Gastrocnemius medialis (tissue), 4 donors: ENCODE data around the gene LRRC3. TPM values are rescaled to one million over a fixed set of nuclear protein-coding genes. Genes with fewer than 3 reads are reported as not detected.

Experiments
- ATAC-seq, 2 donors: fragments of 150-250 bp; one replicate each; pipeline ENCODE4 v1.9.1; 2016
- DNase-seq, 2 donors: peaks; one replicate each; pipeline ENCODE4 v3.0.0-alpha.2; 2019
- H3K27ac ChIP-seq, 4 donors: fragments of 200-600 bp; sonication (generic); 1 replicate in 1 of 4; 2 replicates in 3 of 4; pipeline ENCODE4 v1.5.1; 2016 to 2018; ENCODE audit warnings: mild to moderate bottlenecking in 2 of 4, moderate library complexity in 1 of 4
- H3K27me3 ChIP-seq, 3 donors: fragments of 200-600 bp; sonication (generic) in 2 of 3; 1 replicate in 1 of 3; 2 replicates in 2 of 3; pipeline versions ENCODE4 v1.5.1 to v1.6.0; 2016 to 2019; ENCODE audit warnings: mild to moderate bottlenecking in 1 of 3, moderate library complexity in 1 of 3
- H3K36me3 ChIP-seq, 2 donors: fragments of 200-600 bp; sonication (generic) in 1 of 2; one replicate each; pipeline ENCODE4 v1.5.1; 2017 to 2018
- H3K4me1 ChIP-seq, 2 donors: fragments of 200-600 bp; sonication (generic) in 1 of 2; one replicate each; pipeline ENCODE4 v1.5.1; 2016 to 2017; ENCODE audit warnings: mild to moderate bottlenecking in 2 of 2
- H3K4me3 ChIP-seq, 4 donors: fragments of 200-600 bp; sonication (generic) in 3 of 4; 1 replicate in 1 of 4; 2 replicates in 3 of 4; pipeline ENCODE4 v1.5.1; 2016 to 2019; ENCODE audit warnings: mild to moderate bottlenecking in 2 of 4
- H3K9me3 ChIP-seq, 3 donors: fragments of 200-600 bp; sonication (generic) in 2 of 3; 1 replicate in 1 of 3; 2 replicates in 2 of 3; pipeline ENCODE4 v1.5.1; 2016 to 2019
- CTCF ChIP-seq, 5 experiments: fragments of 450-650 bp in 3 of 5; fragments of 200-600 bp in 2 of 5; sonication (generic) in 2 of 5; IDR thresholded peaks in 4 of 5; conservative IDR thresholded peaks in 1 of 5; 1 replicate in 4 of 5; 2 replicates in 1 of 5; pipeline ENCODE4 v1.5.1; 2016 to 2019; ENCODE audit warnings: antibody characterized with exemption in 5 of 5, mild to moderate bottlenecking in 3 of 5, moderate library complexity in 3 of 5
- POLR2A ChIP-seq, 2 donors: fragments of 450-650 bp; IDR thresholded peaks; one replicate each; pipeline ENCODE4 v1.6.1; 2017; ENCODE audit warnings: antibody characterized with exemption in 2 of 2, mild to moderate bottlenecking in 2 of 2, moderate library complexity in 2 of 2
- in situ Hi-C, 4 donors: fragments of 200-750 bp; cut with MboI; loops; one replicate each; pipeline versions ENCODE4 v1.15.0 to v1.8.0; 2017; ENCODE audit warnings: low sequenced_read_pairs in 4 of 4
- intact Hi-C: fragments of 100-400 bp; cut with DNase I; formaldehyde crosslinking; loops from one replicate; pipeline ENCODE4 v1.15.1; 2023; ENCODE audit warnings: low total_unique reads
- total RNA-seq, 4 donors: library from RNA; depleted of rRNA; stranded (reverse); fragments of >200 nt; gene quantifications; one replicate each; pipeline versions ENCODE4 v1.1.0 to v1.2.3, GENCODE V29; 2016

LRRC3 gene
- total RNA-seq, 4 donors from 2014 or later = 0.36 to 0.70 (median 0.55) TPM

GRCh38 chr21:44426663-44427191 is 28.6 kb upstream of the LRRC3 start:
- DNase-seq (peak; percentile 1 to 8), ATAC-seq (no peak)
- Histone ChIP-seq H3K9me3 (no peaks in the 10 kb centered on the region), H3K4me3 (no peak overlapping the region), H3K27ac (no peak overlapping the region), H3K4me1 (no peaks in the 10 kb centered on the region), H3K27me3 (peaks cover 0 to 5% (median 2%) of the 10 kb centered on the region in 3 donors), H3K36me3 (no peaks in the 10 kb centered on the region)
- no peak for TF ChIP-seq POLR2A (IDR thresholded peaks at IDR 0.05)
- no peak for TF ChIP-seq CTCF (IDR thresholded peaks at IDR 0.05 in 4 of 5, conservative IDR thresholded peaks at IDR 0.05 in 1 of 5)
- in situ Hi-C loops = no loop called here
- intact Hi-C loops = no loop called here

GRCh38 chr21:44427241-44428120 is 27.8 kb upstream of the LRRC3 start:
- TF ChIP-seq CTCF (IDR thresholded peaks at IDR 0.05 in 4 of 5, conservative IDR thresholded peaks at IDR 0.05 in 1 of 5) (no peak), POLR2A (IDR thresholded peaks at IDR 0.05) (no peak)
- H3K27me3 ChIP-seq = peaks cover 0 to 5% (median 2%) of the 10 kb centered on the region in 3 donors
- intact Hi-C loops (no loop called here), in situ Hi-C loops (no loop called here)
- no peaks in the 10 kb centered on the region for H3K9me3 ChIP-seq
- peak in 1 of 2 donors; percentile 6 for DNase-seq
- H3K4me1 ChIP-seq = no peaks in the 10 kb centered on the region
- no peaks in the 10 kb centered on the region for H3K36me3 ChIP-seq
- no peak overlapping the region for H3K4me3 ChIP-seq
- no peak for ATAC-seq
- no peak overlapping the region for H3K27ac ChIP-seq

GRCh38 chr21:44428281-44428960 is 26.9 kb upstream of the LRRC3 start:
- H3K4me3 ChIP-seq = no peak overlapping the region
- ATAC-seq (no peak), DNase-seq (peak in 1 of 2 donors; percentile 3)
- TF ChIP-seq CTCF (IDR thresholded peaks at IDR 0.05 in 4 of 5, conservative IDR thresholded peaks at IDR 0.05 in 1 of 5) (no peak), POLR2A (IDR thresholded peaks at IDR 0.05) (no peak)
- intact Hi-C loops (no loop called here), in situ Hi-C loops (no loop called here)
- H3K27me3 ChIP-seq = peaks cover 0 to 5% (median 2%) of the 10 kb centered on the region in 3 donors
- no peaks in the 10 kb centered on the region for H3K9me3 ChIP-seq
- H3K27ac ChIP-seq = no peak overlapping the region
- no peaks in the 10 kb centered on the region for H3K4me1 ChIP-seq
- no peaks in the 10 kb centered on the region for H3K36me3 ChIP-seq

GRCh38 chr21:44429894-44430293 is 25.4 kb upstream of the LRRC3 start:
- TF ChIP-seq POLR2A (IDR thresholded peaks at IDR 0.05) (no peak), CTCF (IDR thresholded peaks at IDR 0.05 in 4 of 5, conservative IDR thresholded peaks at IDR 0.05 in 1 of 5) (no peak)
- ATAC-seq (no peak), DNase-seq (no peak)
- no peaks in the 10 kb centered on the region for H3K4me1 ChIP-seq
- no peaks in the 10 kb centered on the region for H3K36me3 ChIP-seq
- H3K27me3 ChIP-seq = peaks cover 0 to 5% (median 2%) of the 10 kb centered on the region in 3 donors
- intact Hi-C loops = no loop called here
- in situ Hi-C loops = no loop called here
- H3K9me3 ChIP-seq = no peaks in the 10 kb centered on the region
- H3K4me3 ChIP-seq = no peak overlapping the region
- H3K27ac ChIP-seq = no peak overlapping the region
